GM12873 (cell line): ENCODE results near the gene BCL2L12.

Source experiments
- CTCF ChIP-seq: IDR thresholded peaks from 2 replicates; pipeline ENCODE4 v1.5.1; 2012; ENCODE audit warnings: low read depth, mild to moderate bottlenecking, moderate library complexity, low read length, control low read depth; ENCODE audit not compliant: insufficient read depth; ENCODE audit errors: missing control alignments

BCL2L12 gene

GRCh38 chr19:49718511-49718910 is 52.8 kb downstream of the BCL2L12 start:
- no peak for TF ChIP-seq CTCF

- TF ChIP-seq CTCF: no peak
Observed at GRCh38 chr19:49718991-49719390, 53.3 kb downstream of the BCL2L12 start.
